GM23338 (cell line): ENCODE data around the gene NFIA. TPM values are rescaled to one million over a fixed set of nuclear protein-coding genes. Genes with fewer than 3 reads are reported as not detected.

Experiments used
- ATAC-seq: fragments of 200-7000 bp; cut with Tn5 transposase; 3 replicates; pipeline ENCODE4 v1.9.1; 2020
- DNase-seq: peaks from one replicate; pipeline ENCODE4 v3.0.0-alpha.2; 2015; ENCODE audit warnings: low spot score
- H2AFZ ChIP-seq: fragments of 200-600 bp; sonication (generic); 2 replicates; pipeline ENCODE4 v1.8.0; 2016; ENCODE audit warnings: antibody characterized with exemption, mild to moderate bottlenecking, moderate library complexity
- H3F3A ChIP-seq: fragments of 200-600 bp; sonication (generic); replicated peaks from 2 replicates; pipeline ENCODE4 v1.8.0; 2017; ENCODE audit warnings: antibody characterized with exemption, mixed run types, low read depth
- H3K27ac ChIP-seq: fragments of 200-600 bp; sonication (generic); 2 replicates; pipeline ENCODE4 v1.6.1; 2016; ENCODE audit warnings: low read depth
- H3K27me3 ChIP-seq: fragments of 200-600 bp; sonication (generic); 2 replicates; pipeline ENCODE4 v1.8.0; 2016; ENCODE audit warnings: mild to moderate bottlenecking, mixed run types, moderate library complexity; ENCODE audit not compliant: insufficient read depth
- H3K36me3 ChIP-seq: fragments of 200-600 bp; sonication (generic); 2 replicates; pipeline ENCODE4 v1.8.0; 2016; ENCODE audit warnings: mild to moderate bottlenecking; ENCODE audit not compliant: insufficient read depth
- H3K4me1 ChIP-seq: fragments of 200-600 bp; sonication (generic); 2 replicates; pipeline ENCODE4 v1.8.0; 2016; ENCODE audit warnings: mild to moderate bottlenecking, moderate library complexity; ENCODE audit not compliant: insufficient read depth
- H3K4me2 ChIP-seq: fragments of 200-600 bp; sonication (generic); 2 replicates; pipeline ENCODE4 v1.7.1; 2017; ENCODE audit warnings: mixed run types
- H3K4me3 ChIP-seq: fragments of 200-600 bp; sonication (generic); 2 replicates; pipeline ENCODE4 v1.6.1; 2016; ENCODE audit warnings: mixed run types
- H3K79me2 ChIP-seq: fragments of 200-600 bp; sonication (generic); replicated peaks from 2 replicates; pipeline ENCODE4 v1.8.0; 2017; ENCODE audit warnings: mild to moderate bottlenecking; ENCODE audit not compliant: insufficient read depth
- H3K9me2 ChIP-seq: fragments of 200-600 bp; sonication (generic); 2 replicates; pipeline ENCODE4 v1.8.0; 2017; ENCODE audit not compliant: insufficient read depth
- H4K20me1 ChIP-seq: fragments of 200-600 bp; sonication (generic); replicated peaks from 2 replicates; pipeline ENCODE4 v1.8.0; 2017; ENCODE audit warnings: mild to moderate bottlenecking; ENCODE audit not compliant: insufficient read depth
- H3K27ac Mint-ChIP-seq: 2 replicates; pipeline ENCODE4 v1.8.0; 2020; ENCODE audit warnings: inconsistent platforms, mild to moderate bottlenecking, moderate library complexity, mixed read lengths
- H3K27me3 Mint-ChIP-seq: 3 replicates; pipeline ENCODE4 v1.8.0; 2022; ENCODE audit warnings: low read depth, mild to moderate bottlenecking, moderate library complexity, mixed read lengths, inconsistent platforms; ENCODE audit not compliant: insufficient read depth, poor library complexity
- H3K36me3 Mint-ChIP-seq: 3 replicates; pipeline ENCODE4 v1.8.0; 2021; ENCODE audit warnings: low read depth, mild to moderate bottlenecking, inconsistent platforms, moderate library complexity, mixed read lengths
- H3K4me1 Mint-ChIP-seq: 3 replicates; pipeline ENCODE4 v1.8.0; 2020; ENCODE audit warnings: mild to moderate bottlenecking, inconsistent platforms, mixed read lengths
- H3K4me3 Mint-ChIP-seq: 3 replicates; pipeline ENCODE4 v1.8.0; 2021; ENCODE audit warnings: moderate library complexity, mild to moderate bottlenecking, inconsistent platforms, mixed read lengths
- H3K9me3 Mint-ChIP-seq: 3 replicates; pipeline ENCODE4 v1.8.0; 2020; ENCODE audit warnings: moderate library complexity, mild to moderate bottlenecking, inconsistent platforms, mixed read lengths
- EZH2 ChIP-seq: fragments of 200-600 bp; sonication (generic); IDR thresholded peaks from one replicate; pipeline ENCODE4 v1.8.0; 2017; ENCODE audit warnings: antibody characterized with exemption, mild to moderate bottlenecking, low read depth; ENCODE audit not compliant: unreplicated experiment
- EZH2phosphoT487 ChIP-seq: fragments of 200-600 bp; sonication (generic); IDR thresholded peaks from one replicate; pipeline ENCODE4 v1.8.1; 2018; ENCODE audit warnings: antibody characterized with exemption; ENCODE audit not compliant: unreplicated experiment
- JUNB ChIP-seq: IDR thresholded peaks from one replicate; pipeline ENCODE4 v1.6.1; 2016; ENCODE audit warnings: antibody characterized with exemption; ENCODE audit not compliant: unreplicated experiment
- NANOG ChIP-seq: IDR thresholded peaks from 2 replicates; pipeline ENCODE4 v1.6.1; 2016; ENCODE audit warnings: antibody characterized with exemption, borderline replicate concordance
- POLR2AphosphoS5 ChIP-seq: IDR thresholded peaks from 2 replicates; pipeline ENCODE4 v1.6.1; 2016; ENCODE audit warnings: antibody characterized with exemption, low read depth
- REST ChIP-seq: IDR thresholded peaks from one replicate; pipeline ENCODE4 v1.6.1; 2018; ENCODE audit warnings: antibody characterized with exemption; ENCODE audit not compliant: unreplicated experiment
- STAT1 ChIP-seq: IDR thresholded peaks from one replicate; pipeline ENCODE4 v1.6.1; 2016; ENCODE audit warnings: antibody characterized with exemption; ENCODE audit not compliant: unreplicated experiment
- ZNF114 ChIP-seq: fragments of 250-450 bp; sonication (Bioruptor Pico); IDR thresholded peaks from 2 replicates; pipeline ENCODE4 v1.5.0; 2020; ENCODE audit warnings: mild to moderate bottlenecking, moderate library complexity
- polyA plus RNA-seq: library from polyadenylated mRNA; unstranded; fragments of >200 nt; fragmentation: Nextera tagmentation; extraction: Ambion mirVana; gene quantifications from 2 replicates; pipeline ENCODE4 v1.2.1, GENCODE V29; 2016
- total RNA-seq: library from RNA; depleted of rRNA; stranded (reverse); fragments of >200 nt; shearing (Covaris generic); gene quantifications from 2 replicates; pipeline ENCODE4 v1.2.3, GENCODE V29; 2014
- TF ChIP-seq, protein P1 (sequence below): fragments of 250-450 bp; sonication (Bioruptor Pico); IDR thresholded peaks from 2 replicates; pipeline ENCODE4 v1.5.0; 2020; ENCODE audit warnings: mild to moderate bottlenecking, moderate library complexity
- TF ChIP-seq, protein P2 (sequence below): IDR thresholded peaks from 2 replicates; pipeline ENCODE4 v1.6.1; 2016; ENCODE audit warnings: antibody characterized with exemption
- TF ChIP-seq, protein P3 (sequence below), 2 experiments: fragments of 200-600 bp in 1 of 2; sonication (generic) in 1 of 2; conservative IDR thresholded peaks; 2 replicates each; pipeline versions ENCODE4 v1.5.1 to v1.6.1; 2016 to 2017; ENCODE audit warnings: antibody characterized with exemption in 2 of 2, low read depth in 2 of 2, mild to moderate bottlenecking in 2 of 2, moderate library complexity in 1 of 2

NFIA gene
- total and polyA plus RNA-seq, 2 experiments from 2014 or later = 0.97 to 2.3 TPM

DNA sequence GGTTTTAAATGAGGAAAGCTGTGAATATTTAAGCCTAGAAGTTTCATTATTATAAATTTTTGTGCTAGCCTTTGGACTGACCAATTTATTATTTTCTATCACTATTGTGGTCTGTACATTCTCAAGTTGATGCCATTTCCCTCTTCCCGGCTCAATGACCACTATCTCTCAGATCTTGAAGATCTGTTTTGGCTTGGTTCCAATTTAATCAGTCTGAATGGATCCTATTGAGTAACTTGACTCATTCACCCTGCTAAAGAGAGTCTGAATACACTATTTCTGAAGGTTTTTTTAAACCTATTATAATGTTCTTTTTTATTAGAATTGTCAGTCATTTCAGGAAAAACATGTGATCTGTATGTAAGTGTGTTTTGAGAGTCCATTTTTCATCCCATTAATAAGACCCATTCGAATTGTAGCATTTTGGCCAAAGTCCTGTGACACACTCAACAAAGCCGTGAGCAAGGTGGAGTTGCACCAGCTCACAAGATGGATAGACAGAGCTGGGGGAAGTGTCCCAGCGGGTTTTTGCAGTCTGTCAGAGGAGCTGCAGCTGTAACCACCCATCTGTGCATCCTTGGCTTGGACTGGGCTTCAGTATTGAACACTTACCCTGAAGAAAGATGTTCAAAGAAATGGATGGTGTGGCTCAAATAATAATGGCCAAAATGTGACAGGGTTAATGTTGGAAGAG lies 145.6 kb downstream of the NFIA start:
- Mint-ChIP-seq H3K9me3 (no peaks in the 10 kb centered on the region), H3K36me3 (no peaks in the 10 kb centered on the region), H3K4me1 (peaks cover 13% of the 10 kb centered on the region; the same call in 2 of the 3 replicates), H3K27ac (no peak overlapping the region), H3K4me3 (no peak overlapping the region), H3K27me3 (no peaks in the 10 kb centered on the region)
- no peaks in the 10 kb centered on the region for H3K4me1 ChIP-seq
- H3F3A ChIP-seq = no peaks in the 10 kb centered on the region
- ATAC-seq (no peak), DNase-seq (no peak)
- no peaks in the 10 kb centered on the region for H4K20me1 ChIP-seq
- H3K4me3 ChIP-seq = no peak overlapping the region
- H3K36me3 ChIP-seq = no peaks in the 10 kb centered on the region
- H3K27me3 ChIP-seq = no peaks in the 10 kb centered on the region
- H2AFZ ChIP-seq = no peak overlapping the region
- H3K9me2 ChIP-seq = no peaks in the 10 kb centered on the region
- H3K79me2 ChIP-seq = no peaks in the 10 kb centered on the region
- TF ChIP-seq EZH2phosphoT487 (no peak), REST (no peak), JUNB (no peak), EZH2 (no peak), ZNF114 (CRISPR knock-in tag) (no peak), NANOG (no peak), STAT1 (no peak), POLR2AphosphoS5 (no peak)
- TF ChIP-seq, protein P1, sequence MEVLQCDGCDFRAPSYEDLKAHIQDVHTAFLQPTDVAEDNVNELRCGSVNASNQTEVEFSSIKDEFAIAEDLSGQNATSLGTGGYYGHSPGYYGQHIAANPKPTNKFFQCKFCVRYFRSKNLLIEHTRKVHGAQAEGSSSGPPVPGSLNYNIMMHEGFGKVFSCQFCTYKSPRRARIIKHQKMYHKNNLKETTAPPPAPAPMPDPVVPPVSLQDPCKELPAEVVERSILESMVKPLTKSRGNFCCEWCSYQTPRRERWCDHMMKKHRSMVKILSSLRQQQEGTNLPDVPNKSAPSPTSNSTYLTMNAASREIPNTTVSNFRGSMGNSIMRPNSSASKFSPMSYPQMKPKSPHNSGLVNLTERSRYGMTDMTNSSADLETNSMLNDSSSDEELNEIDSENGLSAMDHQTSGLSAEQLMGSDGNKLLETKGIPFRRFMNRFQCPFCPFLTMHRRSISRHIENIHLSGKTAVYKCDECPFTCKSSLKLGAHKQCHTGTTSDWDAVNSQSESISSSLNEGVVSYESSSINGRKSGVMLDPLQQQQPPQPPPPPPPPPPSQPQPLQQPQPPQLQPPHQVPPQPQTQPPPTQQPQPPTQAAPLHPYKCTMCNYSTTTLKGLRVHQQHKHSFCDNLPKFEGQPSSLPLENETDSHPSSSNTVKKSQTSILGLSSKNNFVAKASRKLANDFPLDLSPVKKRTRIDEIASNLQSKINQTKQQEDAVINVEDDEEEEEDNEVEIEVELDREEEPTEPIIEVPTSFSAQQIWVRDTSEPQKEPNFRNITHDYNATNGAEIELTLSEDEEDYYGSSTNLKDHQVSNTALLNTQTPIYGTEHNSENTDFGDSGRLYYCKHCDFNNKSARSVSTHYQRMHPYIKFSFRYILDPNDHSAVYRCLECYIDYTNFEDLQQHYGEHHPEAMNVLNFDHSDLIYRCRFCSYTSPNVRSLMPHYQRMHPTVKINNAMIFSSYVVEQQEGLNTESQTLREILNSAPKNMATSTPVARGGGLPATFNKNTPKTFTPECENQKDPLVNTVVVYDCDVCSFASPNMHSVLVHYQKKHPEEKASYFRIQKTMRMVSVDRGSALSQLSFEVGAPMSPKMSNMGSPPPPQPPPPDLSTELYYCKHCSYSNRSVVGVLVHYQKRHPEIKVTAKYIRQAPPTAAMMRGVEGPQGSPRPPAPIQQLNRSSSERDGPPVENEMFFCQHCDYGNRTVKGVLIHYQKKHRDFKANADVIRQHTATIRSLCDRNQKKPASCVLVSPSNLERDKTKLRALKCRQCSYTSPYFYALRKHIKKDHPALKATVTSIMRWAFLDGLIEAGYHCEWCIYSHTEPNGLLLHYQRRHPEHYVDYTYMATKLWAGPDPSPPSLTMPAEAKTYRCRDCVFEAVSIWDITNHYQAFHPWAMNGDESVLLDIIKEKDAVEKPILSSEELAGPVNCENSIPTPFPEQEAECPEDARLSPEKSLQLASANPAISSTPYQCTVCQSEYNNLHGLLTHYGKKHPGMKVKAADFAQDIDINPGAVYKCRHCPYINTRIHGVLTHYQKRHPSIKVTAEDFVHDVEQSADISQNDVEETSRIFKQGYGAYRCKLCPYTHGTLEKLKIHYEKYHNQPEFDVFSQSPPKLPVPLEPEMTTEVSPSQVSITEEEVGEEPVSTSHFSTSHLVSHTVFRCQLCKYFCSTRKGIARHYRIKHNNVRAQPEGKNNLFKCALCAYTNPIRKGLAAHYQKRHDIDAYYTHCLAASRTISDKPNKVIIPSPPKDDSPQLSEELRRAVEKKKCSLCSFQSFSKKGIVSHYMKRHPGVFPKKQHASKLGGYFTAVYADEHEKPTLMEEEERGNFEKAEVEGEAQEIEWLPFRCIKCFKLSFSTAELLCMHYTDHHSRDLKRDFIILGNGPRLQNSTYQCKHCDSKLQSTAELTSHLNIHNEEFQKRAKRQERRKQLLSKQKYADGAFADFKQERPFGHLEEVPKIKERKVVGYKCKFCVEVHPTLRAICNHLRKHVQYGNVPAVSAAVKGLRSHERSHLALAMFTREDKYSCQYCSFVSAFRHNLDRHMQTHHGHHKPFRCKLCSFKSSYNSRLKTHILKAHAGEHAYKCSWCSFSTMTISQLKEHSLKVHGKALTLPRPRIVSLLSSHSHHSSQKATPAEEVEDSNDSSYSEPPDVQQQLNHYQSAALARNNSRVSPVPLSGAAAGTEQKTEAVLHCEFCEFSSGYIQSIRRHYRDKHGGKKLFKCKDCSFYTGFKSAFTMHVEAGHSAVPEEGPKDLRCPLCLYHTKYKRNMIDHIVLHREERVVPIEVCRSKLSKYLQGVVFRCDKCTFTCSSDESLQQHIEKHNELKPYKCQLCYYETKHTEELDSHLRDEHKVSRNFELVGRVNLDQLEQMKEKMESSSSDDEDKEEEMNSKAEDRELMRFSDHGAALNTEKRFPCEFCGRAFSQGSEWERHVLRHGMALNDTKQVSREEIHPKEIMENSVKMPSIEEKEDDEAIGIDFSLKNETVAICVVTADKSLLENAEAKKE (CRISPR knock-in tag) = no peak
- TF ChIP-seq, protein P2, sequence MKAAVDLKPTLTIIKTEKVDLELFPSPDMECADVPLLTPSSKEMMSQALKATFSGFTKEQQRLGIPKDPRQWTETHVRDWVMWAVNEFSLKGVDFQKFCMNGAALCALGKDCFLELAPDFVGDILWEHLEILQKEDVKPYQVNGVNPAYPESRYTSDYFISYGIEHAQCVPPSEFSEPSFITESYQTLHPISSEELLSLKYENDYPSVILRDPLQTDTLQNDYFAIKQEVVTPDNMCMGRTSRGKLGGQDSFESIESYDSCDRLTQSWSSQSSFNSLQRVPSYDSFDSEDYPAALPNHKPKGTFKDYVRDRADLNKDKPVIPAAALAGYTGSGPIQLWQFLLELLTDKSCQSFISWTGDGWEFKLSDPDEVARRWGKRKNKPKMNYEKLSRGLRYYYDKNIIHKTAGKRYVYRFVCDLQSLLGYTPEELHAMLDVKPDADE = no peak
- TF ChIP-seq, protein P3, sequence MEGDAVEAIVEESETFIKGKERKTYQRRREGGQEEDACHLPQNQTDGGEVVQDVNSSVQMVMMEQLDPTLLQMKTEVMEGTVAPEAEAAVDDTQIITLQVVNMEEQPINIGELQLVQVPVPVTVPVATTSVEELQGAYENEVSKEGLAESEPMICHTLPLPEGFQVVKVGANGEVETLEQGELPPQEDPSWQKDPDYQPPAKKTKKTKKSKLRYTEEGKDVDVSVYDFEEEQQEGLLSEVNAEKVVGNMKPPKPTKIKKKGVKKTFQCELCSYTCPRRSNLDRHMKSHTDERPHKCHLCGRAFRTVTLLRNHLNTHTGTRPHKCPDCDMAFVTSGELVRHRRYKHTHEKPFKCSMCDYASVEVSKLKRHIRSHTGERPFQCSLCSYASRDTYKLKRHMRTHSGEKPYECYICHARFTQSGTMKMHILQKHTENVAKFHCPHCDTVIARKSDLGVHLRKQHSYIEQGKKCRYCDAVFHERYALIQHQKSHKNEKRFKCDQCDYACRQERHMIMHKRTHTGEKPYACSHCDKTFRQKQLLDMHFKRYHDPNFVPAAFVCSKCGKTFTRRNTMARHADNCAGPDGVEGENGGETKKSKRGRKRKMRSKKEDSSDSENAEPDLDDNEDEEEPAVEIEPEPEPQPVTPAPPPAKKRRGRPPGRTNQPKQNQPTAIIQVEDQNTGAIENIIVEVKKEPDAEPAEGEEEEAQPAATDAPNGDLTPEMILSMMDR (conservative IDR thresholded peaks at IDR 0.05; ENCODE audit: low read depth in 2 of 2) = no peak
- no peak overlapping the region for H3K27ac ChIP-seq
- no peak overlapping the region for H3K4me2 ChIP-seq
